NCI-H226 (cell line): Measurements from ENCODE around the gene PAPSS1.
A peak's percentile ranks its signal among the peaks of the same experiment; 100 is the strongest.
"Not testable (repeated sequence)": the region's sequence is repeated elsewhere in the genome, so short reads cannot be mapped to it uniquely, and the experiment has no call there.

ENCODE experiments used
- DNase-seq: peaks from one replicate; pipeline ENCODE4 v3.0.0-alpha.2; 2015

Gene PAPSS1

GRCh38 chr4:107685740-107686139 is 34.3 kb downstream of the PAPSS1 start:
- no peak for DNase-seq

- DNase-seq: no peak
Measured at GRCh38 chr4:107683873-107684272, 36.2 kb downstream of the PAPSS1 start.

- no peak for DNase-seq
Measured at GRCh38 chr4:107682306-107682705, 37.7 kb downstream of the PAPSS1 start.

GRCh38 chr4:107669068-107669467 is 51.0 kb downstream of the PAPSS1 start:
- no peak for DNase-seq

GRCh38 chr4:107666134-107666533 is 53.9 kb downstream of the PAPSS1 start:
- no peak for DNase-seq

- DNase-seq: no peak
Measured at GRCh38 chr4:107665001-107665400, 55.0 kb downstream of the PAPSS1 start.

- no peak for DNase-seq
Measured at GRCh38 chr4:107658400-107659336, 61.4 kb downstream of the PAPSS1 start.

- no peak for DNase-seq
Measured at GRCh38 chr4:107655289-107655688, 64.7 kb downstream of the PAPSS1 start.

- no peak for DNase-seq
Measured at GRCh38 chr4:107654694-107655093, 65.3 kb downstream of the PAPSS1 start.

- DNase-seq: not testable (repeated sequence)
Measured at GRCh38 chr4:107651408-107651807, 68.6 kb downstream of the PAPSS1 start.

GRCh38 chr4:107650251-107650650 is 69.8 kb downstream of the PAPSS1 start:
- no peak for DNase-seq

- no peak for DNase-seq
Measured at GRCh38 chr4:107648178-107648991, 71.6 kb downstream of the PAPSS1 start.

- DNase-seq: no peak
Measured at GRCh38 chr4:107647591-107647990, 72.4 kb downstream of the PAPSS1 start.

GRCh38 chr4:107645604-107646003 is 74.4 kb downstream of the PAPSS1 start:
- DNase-seq: no peak

- DNase-seq: no peak
Measured at GRCh38 chr4:107643021-107643420, 77.0 kb downstream of the PAPSS1 start.

- no peak for DNase-seq
Measured at GRCh38 chr4:107640878-107641277, 79.2 kb downstream of the PAPSS1 start.

GRCh38 chr4:107640197-107640596 is 79.8 kb downstream of the PAPSS1 start:
- no peak for DNase-seq

GRCh38 chr4:107635735-107636134 is 84.3 kb downstream of the PAPSS1 start:
- DNase-seq: no peak

- no peak for DNase-seq
Measured at GRCh38 chr4:107631560-107631959, 88.5 kb downstream of the PAPSS1 start.

GRCh38 chr4:107630185-107630705 is 89.8 kb downstream of the PAPSS1 start:
- no peak for DNase-seq

- no peak for DNase-seq
Measured at GRCh38 chr4:107629318-107629717, 90.7 kb downstream of the PAPSS1 start.

- DNase-seq: peak; percentile 49
Measured at GRCh38 chr4:107625391-107625902, 94.6 kb downstream of the PAPSS1 start.

- no peak for DNase-seq
Measured at GRCh38 chr4:107624024-107624423, 96.0 kb downstream of the PAPSS1 start.
